GM23248 (cell line): ENCODE results near the gene OR5M3. TPM values are rescaled to one million over a fixed set of nuclear protein-coding genes. Genes with fewer than 3 reads are reported as not detected.

Source experiments
- DNase-seq: peaks from one replicate; pipeline ENCODE4 v3.0.0-alpha.2; 2015
- H2AFZ ChIP-seq: fragments of 200-600 bp; sonication (generic); 2 replicates; pipeline ENCODE4 v1.6.1; 2016; ENCODE audit warnings: antibody characterized with exemption
- H3F3A ChIP-seq: fragments of 200-600 bp; sonication (generic); 2 replicates; pipeline ENCODE4 v1.6.1; 2016; ENCODE audit warnings: mild to moderate bottlenecking, antibody characterized with exemption, mixed run types; ENCODE audit not compliant: insufficient read depth
- H3K27ac ChIP-seq: fragments of 200-600 bp; sonication (generic); 2 replicates; pipeline ENCODE4 v1.5.1; 2016; ENCODE audit warnings: mild to moderate bottlenecking
- H3K27me3 ChIP-seq: fragments of 200-600 bp; sonication (generic); replicated peaks from 2 replicates; pipeline ENCODE4 v1.6.1; 2016; ENCODE audit warnings: mild to moderate bottlenecking; ENCODE audit not compliant: insufficient read depth
- H3K36me3 ChIP-seq: fragments of 200-600 bp; sonication (generic); 2 replicates; pipeline ENCODE4 v1.6.1; 2016; ENCODE audit warnings: low read depth, mild to moderate bottlenecking
- H3K4me1 ChIP-seq: fragments of 200-600 bp; sonication (generic); 2 replicates; pipeline ENCODE4 v1.6.1; 2016; ENCODE audit warnings: mild to moderate bottlenecking; ENCODE audit not compliant: insufficient read depth
- H3K4me2 ChIP-seq: fragments of 200-600 bp; sonication (generic); one replicate; pipeline ENCODE4 v1.6.1; 2016; ENCODE audit warnings: mild to moderate bottlenecking; ENCODE audit not compliant: unreplicated experiment
- H3K4me3 ChIP-seq: fragments of 200-600 bp; sonication (generic); 2 replicates; pipeline ENCODE4 v1.5.1; 2016; ENCODE audit warnings: mild to moderate bottlenecking
- H3K79me2 ChIP-seq: fragments of 200-600 bp; sonication (generic); 2 replicates; pipeline ENCODE4 v1.6.1; 2016; ENCODE audit warnings: mild to moderate bottlenecking; ENCODE audit not compliant: insufficient read depth
- H3K9ac ChIP-seq: fragments of 200-600 bp; sonication (generic); 2 replicates; pipeline ENCODE4 v1.6.1; 2016; ENCODE audit warnings: mild to moderate bottlenecking
- H3K9me2 ChIP-seq: fragments of 200-600 bp; sonication (generic); 2 replicates; pipeline ENCODE4 v1.6.1; 2016; ENCODE audit warnings: mixed run types, mild to moderate bottlenecking, moderate library complexity; ENCODE audit not compliant: insufficient read depth
- H3K9me3 ChIP-seq: fragments of 200-600 bp; sonication (generic); one replicate; pipeline ENCODE4 v1.6.1; 2017; ENCODE audit warnings: low read depth
- H4K20me1 ChIP-seq: fragments of 200-600 bp; sonication (generic); 2 replicates; pipeline ENCODE4 v1.6.0; 2016; ENCODE audit not compliant: insufficient read depth
- EZH2 ChIP-seq: fragments of 200-600 bp; sonication (generic); IDR thresholded peaks from 2 replicates; pipeline ENCODE4 v1.6.1; 2018; ENCODE audit warnings: antibody characterized with exemption, mild to moderate bottlenecking; ENCODE audit not compliant: insufficient read depth, poor library complexity, severe bottlenecking
- EZH2phosphoT487 ChIP-seq: fragments of 200-600 bp; sonication (generic); IDR thresholded peaks from 2 replicates; pipeline ENCODE4 v1.6.1; 2018; ENCODE audit warnings: antibody characterized with exemption, moderate library complexity, mild to moderate bottlenecking, low read depth; ENCODE audit not compliant: insufficient read depth
- WGBS, 2 experiments: methylation state at CpG; one replicate each; pipeline ENCODE4 v1.1.6; 2015 to 2017; ENCODE audit warnings: low lambda C conversion rate in 2 of 2, low coverage in 1 of 2; ENCODE audit errors: missing lambda C conversion rate in 2 of 2; 5-methylcytosine and 5-hydroxymethylcytosine counted together
- in situ Hi-C: fragments of 300-500 bp; cut with MboI; formaldehyde crosslinking; loops from 2 replicates; pipeline ENCODE4 v1.15.0; 2020
- polyA plus RNA-seq: library from polyadenylated mRNA; unstranded; fragments of >200 nt; fragmentation: Nextera tagmentation; extraction: Ambion mirVana; gene quantifications from 2 replicates; pipeline ENCODE4 v1.2.1, GENCODE V29; 2016
- total RNA-seq: library from RNA; depleted of rRNA; stranded (reverse); fragments of >200 nt; shearing (Covaris generic); gene quantifications from 2 replicates; pipeline ENCODE4 v1.2.3, GENCODE V29; 2014

The OR5M3 gene
- total and polyA plus RNA-seq, 2 experiments from 2014 or later: not detected

DNA sequence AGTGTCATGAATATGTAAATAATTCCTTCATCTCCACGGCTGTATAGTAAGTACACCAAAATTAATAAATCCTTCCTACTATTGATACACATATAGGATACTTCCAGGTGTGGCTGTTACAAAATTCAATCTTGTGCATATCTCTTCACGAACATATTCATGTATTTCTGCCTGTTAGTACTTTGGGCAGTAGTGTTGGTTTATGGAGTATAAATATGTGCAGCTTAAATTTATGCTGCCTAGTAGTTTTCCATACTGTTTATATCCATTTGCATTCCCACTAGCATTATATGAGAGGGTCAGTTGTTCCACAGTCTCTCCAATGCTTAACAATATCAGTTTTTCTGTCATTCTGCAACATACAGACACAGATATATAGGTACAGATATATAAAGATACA, 22.0 kb upstream of the OR5M3 start:
- H4K20me1 ChIP-seq: no peaks in the 10 kb centered on the region
- no peak overlapping the region for H3K4me2 ChIP-seq
- in situ Hi-C loops: no loop called here
- H3K27me3 ChIP-seq: no peaks in the 10 kb centered on the region
- no peaks in the 10 kb centered on the region for H3K4me1 ChIP-seq
- H3K27ac ChIP-seq: no peak overlapping the region
- no peaks in the 10 kb centered on the region for H3F3A ChIP-seq
- no peak overlapping the region for H2AFZ ChIP-seq
- TF ChIP-seq EZH2 (no peak), EZH2phosphoT487 (no peak)
- H3K9ac ChIP-seq: no peak overlapping the region
- no peaks in the 10 kb centered on the region for H3K79me2 ChIP-seq
- no peaks in the 10 kb centered on the region for H3K9me2 ChIP-seq
- 24 to 28% methylated on average over 2 of the region's 2 CpGs for WGBS, 2 experiments
- DNase-seq: no peak
- H3K9me3 ChIP-seq: no peaks in the 10 kb centered on the region
- no peaks in the 10 kb centered on the region for H3K36me3 ChIP-seq
- no peak overlapping the region for H3K4me3 ChIP-seq

DNA sequence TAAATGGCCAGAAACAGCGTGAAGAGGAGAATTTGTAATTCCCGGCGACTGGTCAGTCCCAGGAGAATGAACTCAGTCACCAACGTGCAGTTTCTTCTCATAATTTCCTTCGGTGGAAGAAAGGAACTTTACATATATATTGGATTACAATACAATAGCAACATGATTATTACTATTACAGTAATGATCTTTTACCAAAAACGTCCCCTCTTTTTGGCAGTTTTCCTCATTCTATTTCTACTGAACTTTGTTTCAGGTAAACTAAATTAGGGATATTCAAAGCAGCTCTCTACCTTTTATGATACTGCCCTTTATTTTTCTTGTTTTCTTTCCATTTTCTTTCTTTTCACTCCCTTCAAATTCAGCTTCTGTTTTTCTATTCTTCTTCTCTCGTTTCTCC, 18.1 kb upstream of the OR5M3 start, which contains the start of gene OR5M8:
Gene OR5M8, minus strand, starts transcription at position 101 of the 400 bp plus-strand sequence. Its CDS starts 0 bp downstream, at position 101.
- H3F3A ChIP-seq: no peaks in the 10 kb centered on the region
- no peak within 1 kb of the TSS for H3K4me2 ChIP-seq
- no peaks in the 10 kb centered on the region for H4K20me1 ChIP-seq
- WGBS, 2 experiments: 16 to 22% methylated on average over 7 of the region's 7 CpGs
- no peaks in the 10 kb centered on the region for H3K9me3 ChIP-seq
- H3K4me1 ChIP-seq: no peaks in the 10 kb centered on the region
- DNase-seq: no peak
- no peaks in the 10 kb centered on the region for H3K36me3 ChIP-seq
- no peaks in the 10 kb centered on the region for H3K27me3 ChIP-seq
- no peak within 1 kb of the TSS for H3K4me3 ChIP-seq
- H3K79me2 ChIP-seq: no peaks in the 10 kb centered on the region
- TF ChIP-seq EZH2 (no peak), EZH2phosphoT487 (no peak)
- H2AFZ ChIP-seq: no peak within 1 kb of the TSS
- no peak within 1 kb of the TSS for H3K27ac ChIP-seq
- in situ Hi-C loops: no loop called here
- no peak within 1 kb of the TSS for H3K9ac ChIP-seq
- no peaks in the 10 kb centered on the region for H3K9me2 ChIP-seq

DNA sequence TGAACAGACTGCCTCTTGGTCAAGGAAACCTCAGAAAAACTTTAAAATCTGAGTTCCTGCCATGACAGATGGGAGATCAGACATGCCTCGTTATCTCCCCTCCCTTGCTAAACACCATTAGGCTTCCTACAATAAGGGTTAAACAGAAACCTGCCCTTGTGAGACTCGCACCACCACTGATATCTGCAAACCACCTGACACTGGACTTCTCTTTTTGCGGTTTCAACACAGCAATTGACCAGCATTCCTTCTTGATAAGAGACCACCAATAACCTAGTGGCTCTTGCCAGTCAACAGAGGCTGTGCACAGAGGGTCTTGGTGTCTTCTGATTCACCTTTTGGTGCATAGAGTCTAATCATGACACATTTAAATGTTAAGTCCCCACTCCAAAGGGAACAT, 13.6 kb upstream of the OR5M3 start:
- no peaks in the 10 kb centered on the region for H3K27me3 ChIP-seq
- 10 to 29% methylated on average over 3 of the region's 3 CpGs for WGBS, 2 experiments
- no peaks in the 10 kb centered on the region for H4K20me1 ChIP-seq
- H3K9ac ChIP-seq: no peak overlapping the region
- no peaks in the 10 kb centered on the region for H3K79me2 ChIP-seq
- DNase-seq: no peak
- no peaks in the 10 kb centered on the region for H3K36me3 ChIP-seq
- H3F3A ChIP-seq: no peaks in the 10 kb centered on the region
- no peaks in the 10 kb centered on the region for H3K4me1 ChIP-seq
- H2AFZ ChIP-seq: no peak overlapping the region
- no peaks in the 10 kb centered on the region for H3K9me2 ChIP-seq
- no peaks in the 10 kb centered on the region for H3K9me3 ChIP-seq
- no peak overlapping the region for H3K4me3 ChIP-seq
- in situ Hi-C loops: no loop called here
- no peak overlapping the region for H3K4me2 ChIP-seq
- TF ChIP-seq EZH2 (no peak), EZH2phosphoT487 (no peak)
- no peak overlapping the region for H3K27ac ChIP-seq

- no peak overlapping the region for H3K27ac ChIP-seq
- in situ Hi-C loops: no loop called here
- H3K4me2 ChIP-seq: no peak overlapping the region
- H3K36me3 ChIP-seq: no peaks in the 10 kb centered on the region
- no peak overlapping the region for H2AFZ ChIP-seq
- H3K9me2 ChIP-seq: no peaks in the 10 kb centered on the region
- H3K4me1 ChIP-seq: no peaks in the 10 kb centered on the region
- H3K9ac ChIP-seq: no peak overlapping the region
- H3K4me3 ChIP-seq: no peak overlapping the region
- DNase-seq: no peak
- H3F3A ChIP-seq: no peaks in the 10 kb centered on the region
- H3K9me3 ChIP-seq: no peaks in the 10 kb centered on the region
- no peaks in the 10 kb centered on the region for H4K20me1 ChIP-seq
- TF ChIP-seq EZH2phosphoT487 (no peak), EZH2 (no peak)
- H3K27me3 ChIP-seq: no peaks in the 10 kb centered on the region
- 0 to 2% methylated on average over 1 of the region's 1 CpG for WGBS, 2 experiments
- H3K79me2 ChIP-seq: no peaks in the 10 kb centered on the region
Observed at GRCh38 chr11:56474729-56475235, 1.6 kb upstream of the OR5M3 start.

DNA sequence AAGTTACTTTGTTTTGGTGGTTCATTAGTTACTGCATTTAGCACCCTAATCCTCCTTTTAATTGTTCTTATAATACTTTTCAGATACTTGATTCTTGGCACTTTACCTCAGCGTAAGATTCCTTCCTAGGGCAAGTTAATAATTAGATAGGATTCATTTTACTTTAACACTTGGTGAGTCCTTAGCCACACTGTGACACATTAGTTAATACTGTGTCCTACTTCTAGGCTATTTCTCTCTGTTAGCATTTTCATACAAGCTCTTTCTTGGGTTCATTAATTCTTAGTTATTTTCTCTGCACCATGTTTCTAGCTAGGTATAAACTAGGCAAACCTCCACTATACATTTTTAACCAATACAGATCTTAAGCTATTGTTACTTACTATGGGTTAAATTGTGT, 16.1 kb downstream of the OR5M3 start:
- H3K4me1 ChIP-seq: no peaks in the 10 kb centered on the region
- TF ChIP-seq EZH2 (no peak), EZH2phosphoT487 (no peak)
- in situ Hi-C loops: no loop called here
- H3K9ac ChIP-seq: no peak overlapping the region
- H3K9me2 ChIP-seq: no peaks in the 10 kb centered on the region
- H3K79me2 ChIP-seq: no peaks in the 10 kb centered on the region
- no peak overlapping the region for H3K4me3 ChIP-seq
- no peaks in the 10 kb centered on the region for H3K27me3 ChIP-seq
- H3K4me2 ChIP-seq: no peak overlapping the region
- no peak overlapping the region for H2AFZ ChIP-seq
- WGBS, 2 experiments: 30 to 31% methylated on average over 1 of the region's 1 CpG
- H3K36me3 ChIP-seq: no peaks in the 10 kb centered on the region
- H3K9me3 ChIP-seq: no peaks in the 10 kb centered on the region
- no peaks in the 10 kb centered on the region for H3F3A ChIP-seq
- no peak overlapping the region for H3K27ac ChIP-seq
- no peak for DNase-seq
- no peaks in the 10 kb centered on the region for H4K20me1 ChIP-seq
